HepG2 (cell line): Measurements from ENCODE around the gene RTN3. TPM values are rescaled to one million over a fixed set of nuclear protein-coding genes. Genes with fewer than 3 reads are reported as not detected.

Source experiments
- E2F2 ChIP-seq: sonication (generic); formaldehyde crosslinking; IDR thresholded peaks from 2 replicates; pipeline ENCODE4 v1.4.0; 2020; ENCODE audit warnings: missing genetic modification reagents, borderline replicate concordance
- ESRRA ChIP-seq: sonication (generic); formaldehyde crosslinking; IDR thresholded peaks from 2 replicates; pipeline ENCODE4 v1.5.1; 2020; ENCODE audit warnings: mild to moderate bottlenecking, low read depth, missing genetic modification reagents
- GLMP ChIP-seq: sonication (generic); formaldehyde crosslinking; IDR thresholded peaks from 2 replicates; pipeline ENCODE4 v1.9.0; 2021; ENCODE audit warnings: missing genetic modification reagents, mild to moderate bottlenecking, borderline replicate concordance
- HNF4G ChIP-seq, 2 experiments: sonication (generic) in 1 of 2; formaldehyde crosslinking in 1 of 2; IDR thresholded peaks; 2 replicates each; pipeline versions ENCODE4 v1.4.0 to v1.6.1; 2011 to 2020; ENCODE audit warnings: borderline replicate concordance in 2 of 2, low read depth in 2 of 2, mild to moderate bottlenecking in 2 of 2, low read length in 1 of 2, missing genetic modification reagents in 1 of 2, moderate library complexity in 1 of 2
- KLF11 ChIP-seq: IDR thresholded peaks from 2 replicates; pipeline ENCODE4 v1.6.1; 2016; ENCODE audit warnings: missing compliant biosample characterization
- MIXL1 ChIP-seq: IDR thresholded peaks from 2 replicates; pipeline ENCODE4 v1.6.1; 2016
- PBX3 ChIP-seq: sonication (generic); formaldehyde crosslinking; IDR thresholded peaks from 2 replicates; pipeline ENCODE4 v1.8.1; 2023; ENCODE audit warnings: missing genetic modification reagents, inconsistent platforms, borderline replicate concordance
- POLR2AphosphoS5 ChIP-seq: IDR thresholded peaks from 2 replicates; pipeline ENCODE4 v1.6.1; 2012; ENCODE audit warnings: low read depth, low read length
- TAF1 ChIP-seq: sonication (generic); formaldehyde crosslinking; IDR thresholded peaks from 2 replicates; pipeline ENCODE4 v1.4.0; 2020; ENCODE audit warnings: missing genetic modification reagents
- TBX2 ChIP-seq: sonication (generic); formaldehyde crosslinking; IDR thresholded peaks from 2 replicates; pipeline ENCODE4 v1.5.0; 2020; ENCODE audit warnings: missing genetic modification reagents, mild to moderate bottlenecking, borderline replicate concordance
- TFAP4 ChIP-seq: sonication (generic); IDR thresholded peaks from 2 replicates; pipeline ENCODE4 v1.6.1; 2016; ENCODE audit warnings: low read depth, borderline replicate concordance
- TRIM22 ChIP-seq: fragments of 450-650 bp; IDR thresholded peaks from 2 replicates; pipeline ENCODE4 v1.6.1; 2017
- ZBTB49 ChIP-seq: sonication (generic); formaldehyde crosslinking; IDR thresholded peaks from 2 replicates; pipeline ENCODE4 v1.4.0; 2020; ENCODE audit warnings: missing genetic modification reagents, borderline replicate concordance
- ZBTB7A ChIP-seq: sonication (generic); formaldehyde crosslinking; IDR thresholded peaks from 2 replicates; pipeline ENCODE4 v1.8.0; 2022; ENCODE audit warnings: mild to moderate bottlenecking, missing genetic modification reagents
- ZFP37 ChIP-seq: sonication (generic); formaldehyde crosslinking; IDR thresholded peaks from 2 replicates; pipeline ENCODE4 v1.4.0; 2020; ENCODE audit warnings: missing genetic modification reagents, borderline replicate concordance
- ZNF577 ChIP-seq: sonication (generic); formaldehyde crosslinking; IDR thresholded peaks from 2 replicates; pipeline ENCODE4 v1.4.0; 2020; ENCODE audit warnings: mild to moderate bottlenecking, low read depth, missing genetic modification reagents, borderline replicate concordance
- ZNF616 ChIP-seq: sonication (generic); formaldehyde crosslinking; IDR thresholded peaks from 2 replicates; pipeline ENCODE4 v1.5.0; 2020; ENCODE audit warnings: low read depth, mild to moderate bottlenecking, missing genetic modification reagents
- ZNF777 ChIP-seq: sonication (generic); formaldehyde crosslinking; IDR thresholded peaks from 2 replicates; pipeline ENCODE4 v1.4.0; 2020; ENCODE audit warnings: missing genetic modification reagents
- ZNF83 ChIP-seq: sonication (generic); formaldehyde crosslinking; IDR thresholded peaks from 2 replicates; pipeline ENCODE4 v1.4.0; 2020; ENCODE audit warnings: missing genetic modification reagents, mild to moderate bottlenecking, borderline replicate concordance
- polyA plus RNA-seq, 8 experiments: library from polyadenylated mRNA; depleted of rRNA in 3 of 8; stranded (reverse) in 7 of 8; unstranded in 1 of 8; fragments of >200 nt; fragmentation: Illumina TruSeq in 4 of 8; extraction: Trizol in 4 of 8; gene quantifications; 2 replicates each; pipeline versions ENCODE4 v1.2.1 to v1.2.3, GENCODE V29; 2011 to 2016; ENCODE audit warnings: low read depth in 4 of 8, missing spikeins in 1 of 8, mixed read lengths in 1 of 8; ENCODE audit not compliant: insufficient read depth in 1 of 8
- total RNA-seq, 5 experiments: library from RNA; depleted of rRNA; stranded (reverse); fragments of >200 nt; fragmentation: Illumina TruSeq; extraction: Trizol; gene quantifications; 2 replicates each; pipeline ENCODE4 v1.2.3, GENCODE V29; 2016; ENCODE audit warnings: low read depth in 1 of 5

The RTN3 gene
- total and polyA plus RNA-seq, 2 of the 13 experiments (the other 11 are each of a cell fraction or from before 2014, with no cell fraction given) = 32.2 to 41.1 TPM

- 0 out of 2 replicates have a peak, but pooled peaks have one; percentile 35 for TF ChIP-seq PBX3 (CRISPR knock-in tag)
- no peak for TF ChIP-seq TRIM22
- no peak for TF ChIP-seq ZBTB49 (CRISPR knock-in tag)
- TF ChIP-seq ZNF616 (CRISPR knock-in tag) = 0 out of 2 replicates have a peak, but pooled peaks have one; percentile 35
- TF ChIP-seq HNF4G (IDR thresholded peaks at IDR 0.05; ENCODE audit: borderline replicate concordance, low read depth, low read length) = peak; percentile 58; the same call in 1 of the 2 replicates
- no peak for TF ChIP-seq HNF4G (CRISPR knock-in tag; IDR thresholded peaks at IDR 0.05; ENCODE audit: borderline replicate concordance, low read depth)
- no peak for TF ChIP-seq ESRRA (CRISPR knock-in tag)
- no peak for TF ChIP-seq KLF11 (CRISPR knock-in tag)
- no peak for TF ChIP-seq MIXL1
- TF ChIP-seq POLR2AphosphoS5 = 0 out of 2 replicates have a peak, but pooled peaks have one; percentile 42
- TF ChIP-seq TAF1 (CRISPR knock-in tag) = no peak
- TF ChIP-seq E2F2 (CRISPR knock-in tag) = 0 out of 2 replicates have a peak, but pooled peaks have one; percentile 33
- TF ChIP-seq ZNF577 (CRISPR knock-in tag) = no peak
- TF ChIP-seq ZNF777 (CRISPR knock-in tag) = no peak
- TF ChIP-seq TFAP4 = no peak
- TF ChIP-seq TBX2 (CRISPR knock-in tag) = 0 out of 2 replicates have a peak, but pooled peaks have one; percentile 13
- no peak for TF ChIP-seq ZNF83 (CRISPR knock-in tag)
- TF ChIP-seq ZFP37 (CRISPR knock-in tag) = no peak
- 0 out of 2 replicates have a peak, but pooled peaks have one; percentile 21 for TF ChIP-seq ZBTB7A (CRISPR knock-in tag)
- no peak for TF ChIP-seq GLMP (CRISPR knock-in tag)
Observed at GRCh38 chr11:63767565-63768236, 86.4 kb downstream of the RTN3 start (continued).
